Parathyroid adenoma (tissue), 2 donors: Measurements from ENCODE around the gene PUS7.
"Not testable (repeated sequence)": the region's sequence is repeated elsewhere in the genome, so short reads cannot be mapped to it uniquely, and the experiment has no call there.

ENCODE experiments used
- H2AFZ ChIP-seq: fragments of 300-600 bp; sonication (generic); one replicate; pipeline ENCODE4 v1.7.0; 2017; ENCODE audit warnings: antibody characterized with exemption, mild to moderate bottlenecking
- H3K27ac ChIP-seq: fragments of 300-600 bp; sonication (generic); one replicate; pipeline ENCODE4 v1.7.0; 2017
- H3K27me3 ChIP-seq: fragments of 300-600 bp; sonication (generic); one replicate; pipeline ENCODE4 v1.7.0; 2017; ENCODE audit warnings: low read length; ENCODE audit not compliant: control insufficient read depth, insufficient read depth
- H3K36me3 ChIP-seq: fragments of 300-600 bp; sonication (generic); one replicate; pipeline ENCODE4 v1.7.0; 2017; ENCODE audit warnings: low read length; ENCODE audit not compliant: control insufficient read depth, insufficient read depth
- H3K4me1 ChIP-seq: fragments of 300-600 bp; sonication (generic); one replicate; pipeline ENCODE4 v1.7.0; 2017; ENCODE audit warnings: control low read depth
- H3K4me2 ChIP-seq: fragments of 300-600 bp; sonication (generic); one replicate; pipeline ENCODE4 v1.7.0; 2017; ENCODE audit warnings: low read length
- H3K4me3 ChIP-seq: fragments of 300-600 bp; sonication (generic); one replicate; pipeline ENCODE4 v1.7.0; 2017; ENCODE audit warnings: low read depth, low read length
- H3K79me2 ChIP-seq: fragments of 300-600 bp; sonication (generic); one replicate; pipeline ENCODE4 v1.7.0; 2017; ENCODE audit warnings: control low read depth
- H3K9ac ChIP-seq: fragments of 300-600 bp; sonication (generic); one replicate; pipeline ENCODE4 v1.7.0; 2017; ENCODE audit warnings: mild to moderate bottlenecking
- H3K9me3 ChIP-seq: fragments of 300-600 bp; sonication (generic); one replicate; pipeline ENCODE4 v1.7.0; 2017; ENCODE audit warnings: low read length; ENCODE audit not compliant: control insufficient read depth
- TF ChIP-seq, protein P1 (sequence below): fragments of 300-600 bp; sonication (generic); IDR thresholded peaks from one replicate; pipeline ENCODE4 v1.7.0; 2017; ENCODE audit warnings: antibody characterized with exemption, mild to moderate bottlenecking
- donor health status: primary hyperparathyroidism.

The PUS7 gene

DNA sequence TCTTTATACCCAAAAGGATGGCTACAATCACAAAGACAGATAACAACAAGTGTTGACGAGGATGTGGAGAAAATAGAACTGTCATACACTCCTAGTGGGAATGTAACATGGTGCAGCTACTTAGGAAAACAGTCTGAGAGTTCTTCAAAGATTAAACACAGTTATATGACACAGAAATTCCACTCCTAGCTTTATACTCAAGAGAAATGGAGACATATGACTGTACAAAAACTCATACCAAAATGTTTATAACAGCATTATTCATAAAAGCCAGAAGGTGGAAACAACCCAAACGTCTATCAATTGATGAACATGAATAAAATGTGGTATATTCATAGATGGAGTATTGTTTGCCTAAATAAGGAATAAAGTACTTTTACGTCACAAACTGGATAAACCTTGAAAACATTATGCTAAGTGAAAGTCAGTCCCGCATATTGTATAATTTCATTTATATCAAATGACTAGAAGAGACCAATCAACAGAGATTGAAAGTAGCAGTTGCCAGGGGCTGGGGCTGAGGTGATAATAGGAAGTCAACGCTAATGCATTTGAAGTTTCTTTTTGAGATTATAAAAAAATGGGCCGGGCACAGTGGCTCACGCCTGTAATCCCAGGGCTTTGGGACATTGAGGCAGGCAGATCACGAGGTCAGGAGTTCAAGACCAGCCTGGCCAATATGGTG, 71.8 kb downstream of the PUS7 start:
- no peak overlapping the region for H2AFZ ChIP-seq
- no peaks in the 10 kb centered on the region for H3K36me3 ChIP-seq
- H3K9me3 ChIP-seq, result no peaks in the 10 kb centered on the region
- no peak overlapping the region for H3K4me3 ChIP-seq
- H3K9ac ChIP-seq, result no peak overlapping the region
- no peak overlapping the region for H3K27ac ChIP-seq
- no peaks in the 10 kb centered on the region for H3K4me1 ChIP-seq
- H3K27me3 ChIP-seq, result no peaks in the 10 kb centered on the region
- TF ChIP-seq, protein P1, sequence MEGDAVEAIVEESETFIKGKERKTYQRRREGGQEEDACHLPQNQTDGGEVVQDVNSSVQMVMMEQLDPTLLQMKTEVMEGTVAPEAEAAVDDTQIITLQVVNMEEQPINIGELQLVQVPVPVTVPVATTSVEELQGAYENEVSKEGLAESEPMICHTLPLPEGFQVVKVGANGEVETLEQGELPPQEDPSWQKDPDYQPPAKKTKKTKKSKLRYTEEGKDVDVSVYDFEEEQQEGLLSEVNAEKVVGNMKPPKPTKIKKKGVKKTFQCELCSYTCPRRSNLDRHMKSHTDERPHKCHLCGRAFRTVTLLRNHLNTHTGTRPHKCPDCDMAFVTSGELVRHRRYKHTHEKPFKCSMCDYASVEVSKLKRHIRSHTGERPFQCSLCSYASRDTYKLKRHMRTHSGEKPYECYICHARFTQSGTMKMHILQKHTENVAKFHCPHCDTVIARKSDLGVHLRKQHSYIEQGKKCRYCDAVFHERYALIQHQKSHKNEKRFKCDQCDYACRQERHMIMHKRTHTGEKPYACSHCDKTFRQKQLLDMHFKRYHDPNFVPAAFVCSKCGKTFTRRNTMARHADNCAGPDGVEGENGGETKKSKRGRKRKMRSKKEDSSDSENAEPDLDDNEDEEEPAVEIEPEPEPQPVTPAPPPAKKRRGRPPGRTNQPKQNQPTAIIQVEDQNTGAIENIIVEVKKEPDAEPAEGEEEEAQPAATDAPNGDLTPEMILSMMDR, result no peak
- H3K4me2 ChIP-seq, result no peak overlapping the region
- H3K79me2 ChIP-seq, result no peaks in the 10 kb centered on the region

DNA sequence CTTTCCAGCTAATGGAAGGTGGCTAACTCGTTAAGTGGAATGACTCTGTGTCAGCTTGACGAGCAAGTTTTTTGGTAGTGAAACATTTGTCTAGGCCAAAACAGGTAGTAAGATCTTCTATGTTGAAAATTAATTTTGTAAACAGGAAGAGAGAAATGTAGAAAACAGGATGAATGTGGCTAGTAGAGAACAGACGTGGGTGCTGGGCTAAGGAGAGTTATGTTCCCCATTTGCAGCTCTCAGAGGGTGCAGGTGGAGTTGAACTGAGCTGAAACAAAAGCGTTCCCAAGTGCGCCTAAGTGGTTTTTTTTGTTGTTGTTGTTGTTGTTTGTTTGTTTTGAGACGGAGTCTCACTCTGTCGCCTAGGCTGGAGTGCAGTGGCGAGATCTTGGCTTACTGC, 73.9 kb downstream of the PUS7 start:
- H3K4me1 ChIP-seq, result no peaks in the 10 kb centered on the region
- no peaks in the 10 kb centered on the region for H3K36me3 ChIP-seq
- no peaks in the 10 kb centered on the region for H3K9me3 ChIP-seq
- H3K4me2 ChIP-seq, result no peak overlapping the region
- H3K4me3 ChIP-seq, result no peak overlapping the region
- no peak overlapping the region for H3K27ac ChIP-seq
- H2AFZ ChIP-seq, result no peak overlapping the region
- H3K79me2 ChIP-seq, result no peaks in the 10 kb centered on the region
- TF ChIP-seq, protein P1, result no peak
- H3K27me3 ChIP-seq, result no peaks in the 10 kb centered on the region
- no peak overlapping the region for H3K9ac ChIP-seq

DNA sequence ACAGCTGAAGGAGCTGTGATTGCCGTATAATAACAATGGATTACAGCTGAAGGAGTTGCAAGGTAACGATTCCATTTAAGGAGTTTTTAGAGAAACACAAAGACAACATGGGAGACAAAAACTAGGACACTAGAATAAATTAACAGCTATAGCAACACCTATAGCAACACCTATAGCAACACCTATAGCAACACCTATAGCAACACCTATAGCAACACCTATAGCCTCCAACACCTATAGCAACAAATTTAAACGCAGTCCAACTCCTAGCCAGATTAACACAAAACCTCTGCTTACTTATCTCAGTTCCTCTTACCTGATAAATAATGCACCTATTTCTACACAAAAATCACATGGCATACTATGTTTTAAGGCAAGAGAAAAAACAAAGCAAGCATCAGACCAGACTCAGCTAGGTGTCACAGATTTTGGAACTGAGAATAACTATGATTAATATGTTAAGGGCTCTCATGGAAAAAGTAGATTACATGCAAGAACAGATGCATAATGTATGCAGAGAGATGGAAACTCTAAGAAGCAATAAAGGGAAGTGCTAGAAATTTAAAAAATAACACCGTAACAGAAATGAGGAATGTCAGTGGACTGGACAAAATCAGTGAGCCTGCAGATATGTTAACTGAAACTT, 77.6 kb downstream of the PUS7 start:
- Histone ChIP-seq H3K4me1 (no peaks in the 10 kb centered on the region), H3K79me2 (no peaks in the 10 kb centered on the region), H3K36me3 (no peaks in the 10 kb centered on the region), H3K4me3 (no peak overlapping the region), H3K4me2 (no peak overlapping the region), H3K9me3 (no peaks in the 10 kb centered on the region), H3K27ac (no peak overlapping the region), H3K27me3 (no peaks in the 10 kb centered on the region), H2AFZ (no peak overlapping the region), H3K9ac (no peak overlapping the region)
- TF ChIP-seq, protein P1, result no peak

DNA sequence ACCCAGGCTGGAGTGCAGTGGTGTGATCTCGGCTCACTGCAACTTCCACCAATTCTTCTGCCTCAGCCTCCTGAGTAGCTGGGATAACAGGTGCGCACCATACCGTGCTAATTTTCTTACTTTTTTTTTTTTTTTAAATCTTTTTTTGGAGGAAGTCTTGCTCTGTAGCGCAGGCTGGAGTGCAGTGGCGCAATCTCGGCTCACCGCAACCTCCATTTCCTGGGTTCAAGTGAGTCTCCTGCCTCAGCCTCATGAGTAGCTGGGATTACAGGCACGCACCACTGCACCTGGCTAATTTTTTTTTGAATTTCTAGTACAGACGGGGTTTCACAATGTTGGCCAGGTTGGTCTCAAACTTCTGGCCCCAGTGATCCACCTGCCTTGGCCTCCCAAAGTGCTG, 79.9 kb downstream of the PUS7 start:
- H3K9me3 ChIP-seq, H3K27ac ChIP-seq: not testable (repeated sequence)

DNA sequence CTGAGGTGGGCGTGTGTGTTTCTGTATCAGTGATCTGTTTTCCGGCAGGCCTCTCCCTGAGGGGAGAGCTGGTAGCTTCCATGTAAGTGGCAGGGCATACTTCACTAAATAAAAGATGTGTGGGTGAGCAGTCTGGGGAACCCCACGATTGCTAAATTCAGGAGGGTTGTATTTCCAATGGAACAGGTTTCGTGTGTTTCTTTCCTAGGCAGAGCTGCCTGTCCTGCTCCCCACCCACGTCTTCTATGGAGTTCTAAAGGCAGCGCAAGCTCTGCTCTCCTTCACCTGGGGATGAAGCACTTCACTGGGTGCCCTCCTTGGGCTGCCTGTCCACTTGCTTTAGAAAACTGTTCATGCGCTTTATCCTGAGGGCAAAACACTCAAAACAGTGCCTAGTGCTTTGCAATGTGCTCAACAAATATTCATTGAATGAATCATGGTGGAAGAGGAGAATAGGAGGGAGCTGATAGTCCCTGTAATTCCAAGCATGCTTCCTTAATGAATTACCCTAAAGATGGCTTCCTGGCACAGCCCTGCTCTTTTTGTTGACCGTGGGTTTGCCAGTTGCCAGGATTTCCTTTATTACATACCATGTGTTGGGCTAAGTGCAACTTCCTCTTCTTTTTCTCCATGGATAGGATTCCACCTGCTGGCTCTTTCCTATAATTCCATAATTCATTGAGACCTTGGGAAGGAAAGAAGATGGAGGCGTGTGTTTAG, 82.7 kb downstream of the PUS7 start:
- H3K4me1 ChIP-seq, result no peaks in the 10 kb centered on the region
- H3K4me3 ChIP-seq, result no peak overlapping the region
- H2AFZ ChIP-seq, result no peak overlapping the region
- no peaks in the 10 kb centered on the region for H3K9me3 ChIP-seq
- H3K27ac ChIP-seq, result no peak overlapping the region
- TF ChIP-seq, protein P1, result no peak
- no peak overlapping the region for H3K9ac ChIP-seq
- H3K27me3 ChIP-seq, result no peaks in the 10 kb centered on the region
- no peaks in the 10 kb centered on the region for H3K79me2 ChIP-seq
- H3K4me2 ChIP-seq, result no peak overlapping the region
- no peaks in the 10 kb centered on the region for H3K36me3 ChIP-seq

More for the DNA sequence above, 79.9 kb downstream of the PUS7 start:
- H3K79me2 ChIP-seq, H3K9ac ChIP-seq, H2AFZ ChIP-seq, H3K36me3 ChIP-seq, H3K4me1 ChIP-seq, H3K27me3 ChIP-seq, H3K4me3 ChIP-seq, H3K4me2 ChIP-seq: not testable (repeated sequence)
